HAP-1 (cell line): Measurements from ENCODE around the gene ACTR8.

Experiments
- DNase-seq, 2 experiments: peaks; one replicate each; pipeline ENCODE4 v3.0.0-alpha.2; 2016 to 2020; ENCODE audit warnings: low spot score in 2 of 2
- H3K27me3 ChIP-seq: fragments of 250-450 bp; sonication (Bioruptor Pico); 2 replicates; pipeline ENCODE4 v1.5.1; 2020; ENCODE audit warnings: low read depth, mild to moderate bottlenecking, moderate library complexity
- H3K36me3 ChIP-seq: fragments of 250-450 bp; sonication (Bioruptor Pico); replicated peaks from 2 replicates; pipeline ENCODE4 v1.5.1; 2020; ENCODE audit warnings: mild to moderate bottlenecking
- H3K4me1 ChIP-seq: fragments of 250-450 bp; sonication (Bioruptor Pico); 2 replicates; pipeline ENCODE4 v1.5.1; 2020; ENCODE audit warnings: mild to moderate bottlenecking
- H3K4me3 ChIP-seq: fragments of 250-450 bp; sonication (Bioruptor Pico); 2 replicates; pipeline ENCODE4 v1.5.1; 2020; ENCODE audit warnings: mild to moderate bottlenecking, moderate library complexity
- H3K9me3 ChIP-seq: fragments of 250-450 bp; sonication (Bioruptor Pico); 2 replicates; pipeline ENCODE4 v1.5.1; 2020; ENCODE audit warnings: mild to moderate bottlenecking, moderate library complexity
- in situ Hi-C: fragments of 300-500 bp; cut with MboI; formaldehyde crosslinking; loops from 3 replicates; pipeline ENCODE4 v1.14.3; 2020; ENCODE audit warnings: low sequenced_read_pairs, inconsistent platforms, mixed read lengths

The ACTR8 gene

GRCh38 chr3:53820084-53820483, 61.9 kb downstream of the ACTR8 start:
- Histone ChIP-seq H3K27me3 (no peaks in the 10 kb centered on the region), H3K4me3 (no peak overlapping the region), H3K9me3 (no peaks in the 10 kb centered on the region), H3K36me3 (peaks cover 19% of the 10 kb centered on the region), H3K4me1 (no peaks in the 10 kb centered on the region)
- no peak for DNase-seq
- in situ Hi-C loops = no loop called here

DNA sequence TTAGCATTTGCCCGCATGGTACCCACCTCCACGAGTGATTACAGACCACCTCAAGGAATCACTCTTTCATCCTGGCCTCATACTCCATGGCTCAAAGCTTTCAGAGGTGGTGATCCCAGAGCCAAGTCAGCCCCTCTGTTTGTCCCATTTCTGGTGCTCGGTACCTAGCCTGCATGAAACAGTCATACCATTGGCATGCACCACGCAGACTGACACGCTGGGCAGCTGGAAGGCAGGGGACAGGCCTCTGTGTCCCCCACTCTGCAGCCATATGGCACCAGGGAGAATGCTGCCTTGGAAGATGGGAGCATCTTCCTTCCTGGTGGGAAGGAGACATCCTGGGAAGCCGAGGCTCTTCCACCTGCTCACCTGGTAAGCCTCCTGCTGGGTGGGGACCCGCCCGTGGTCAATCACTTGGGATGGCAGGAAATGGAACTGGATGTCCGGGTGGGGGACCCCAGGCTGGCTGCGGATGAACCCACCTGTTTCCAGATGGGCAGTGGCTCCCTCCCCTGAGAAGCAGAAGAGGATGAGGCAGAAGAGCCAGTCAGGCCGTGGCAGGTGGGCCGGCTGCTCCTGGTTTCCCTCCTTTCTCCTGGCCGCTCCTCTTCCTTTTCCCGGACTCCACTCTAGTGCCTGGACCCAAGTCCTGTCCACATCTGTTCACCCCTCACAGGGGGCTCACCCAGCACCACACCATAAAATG, 62.6 kb downstream of the ACTR8 start:
- in situ Hi-C loops = no loop called here
- H3K36me3 ChIP-seq = peaks cover 19% of the 10 kb centered on the region
- H3K9me3 ChIP-seq = no peaks in the 10 kb centered on the region
- no peaks in the 10 kb centered on the region for H3K27me3 ChIP-seq
- no peak overlapping the region for H3K4me3 ChIP-seq
- no peaks in the 10 kb centered on the region for H3K4me1 ChIP-seq
- no peak for DNase-seq

DNA sequence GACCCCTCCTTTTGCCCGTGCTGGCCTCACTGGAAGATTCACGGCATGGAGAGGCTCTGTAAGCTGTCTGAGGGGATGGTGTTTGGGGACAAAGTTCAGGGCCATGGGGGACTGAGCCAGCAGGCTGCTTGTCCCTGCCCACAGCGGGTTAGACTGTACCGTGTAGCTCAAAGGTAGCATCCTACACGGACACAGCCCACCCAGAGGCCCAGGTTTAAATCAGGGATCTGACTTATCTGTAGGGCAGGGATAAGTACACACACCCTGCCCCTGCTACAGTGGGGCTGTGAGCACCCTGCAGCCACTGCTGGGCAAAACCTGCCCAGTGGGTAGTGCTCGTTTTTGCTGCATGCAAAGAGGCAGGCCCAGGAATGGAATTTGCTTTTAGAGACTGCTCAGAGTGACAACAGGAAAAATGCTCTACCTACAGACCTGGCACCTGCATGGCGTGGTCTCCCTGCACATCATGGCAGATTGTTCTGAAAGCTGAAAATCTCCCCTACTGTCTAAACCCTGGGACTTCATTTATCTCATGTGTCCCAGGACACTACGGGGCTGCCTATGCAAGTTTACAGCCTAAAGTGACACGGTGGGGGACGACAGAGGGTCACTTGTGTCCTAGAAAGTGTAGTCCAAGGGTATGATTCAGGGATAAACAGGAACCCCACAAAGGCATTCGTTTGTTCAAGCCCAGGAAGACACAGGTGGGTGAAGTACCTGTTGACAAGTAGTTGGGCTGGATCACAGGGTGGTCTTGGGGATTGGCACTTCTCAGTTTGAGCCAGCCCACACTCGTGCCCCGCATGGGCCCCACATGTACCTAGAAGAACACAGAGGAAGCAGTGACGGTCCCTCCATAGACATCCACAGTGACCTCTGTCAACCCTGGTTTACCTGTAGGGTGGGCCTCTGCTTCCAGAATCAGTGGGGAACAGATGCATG, 63.5 kb downstream of the ACTR8 start:
- no peaks in the 10 kb centered on the region for H3K4me1 ChIP-seq
- in situ Hi-C loops = no loop called here
- H3K4me3 ChIP-seq = no peak overlapping the region
- no peak for DNase-seq
- H3K9me3 ChIP-seq = no peaks in the 10 kb centered on the region
- H3K36me3 ChIP-seq = peaks cover 19% of the 10 kb centered on the region
- no peaks in the 10 kb centered on the region for H3K27me3 ChIP-seq

GRCh38 chr3:53817809-53818208, 64.1 kb downstream of the ACTR8 start:
- no peak overlapping the region for H3K4me3 ChIP-seq
- H3K9me3 ChIP-seq = no peaks in the 10 kb centered on the region
- DNase-seq = no peak
- H3K27me3 ChIP-seq = no peaks in the 10 kb centered on the region
- no peaks in the 10 kb centered on the region for H3K4me1 ChIP-seq
- peaks cover 19% of the 10 kb centered on the region for H3K36me3 ChIP-seq
- in situ Hi-C loops = no loop called here

DNA sequence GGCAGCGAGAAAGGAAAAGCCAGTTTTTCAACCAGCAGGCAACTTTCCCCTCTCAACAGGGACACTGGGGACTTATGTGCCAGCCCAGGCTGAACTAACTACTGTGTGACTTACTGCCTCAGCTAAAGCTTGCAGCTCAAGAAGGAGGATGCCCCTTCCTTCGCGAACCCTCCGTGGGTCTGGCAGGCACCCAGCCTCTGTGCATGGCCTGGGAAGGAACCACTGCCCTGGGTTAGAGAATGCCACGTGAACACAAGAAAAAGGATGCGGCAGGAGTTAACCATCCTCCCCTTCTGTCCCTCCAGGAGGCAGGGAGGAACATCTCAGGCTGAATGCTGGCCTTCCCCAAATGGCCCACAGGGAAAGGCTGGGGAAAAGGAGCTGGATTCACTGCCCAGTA, 64.7 kb downstream of the ACTR8 start:
- Histone ChIP-seq H3K4me1 (no peaks in the 10 kb centered on the region), H3K4me3 (no peak overlapping the region), H3K27me3 (no peaks in the 10 kb centered on the region), H3K36me3 (peaks cover 19% of the 10 kb centered on the region), H3K9me3 (no peaks in the 10 kb centered on the region)
- in situ Hi-C loops = no loop called here
- no peak for DNase-seq
